ENCODE data around the gene RAB7A. TPM values are rescaled to one million over a fixed set of nuclear protein-coding genes. Genes with fewer than 3 reads are reported as not detected.
A peak's percentile ranks its signal among the peaks of the same experiment; 100 is the strongest.

Gene RAB7A
- total and polyA plus RNA-seq, 2 experiments from 2014 or later = 108 to 269 TPM

- Histone ChIP-seq H3K4me1 (ENCODE audit: insufficient read depth) (peaks cover 23% of the 10 kb centered on the region), H4K20me1 (ENCODE audit: insufficient read depth, poor library complexity, severe bottlenecking) (peaks cover 81% of the 10 kb centered on the region), H3K27me3 (no peaks in the 10 kb centered on the region), H3K4me2 (peak overlapping the region; percentile 37), H3K9me3 (ENCODE audit: low read depth) (no peaks in the 10 kb centered on the region), H3K36me3 (replicated peaks; ENCODE audit: insufficient read depth, low read depth) (no peaks in the 10 kb centered on the region), H3K9me2 (replicated peaks; ENCODE audit: insufficient read depth) (no peaks in the 10 kb centered on the region), H3K79me2 (peaks cover 99% of the 10 kb centered on the region), H3K27ac (peak overlapping the region; percentile 70), H2AFZ (no peak overlapping the region), H3K4me3 (no peak overlapping the region)
- peak; percentile 39 for DNase-seq (ENCODE audit: low spot score)
- no peak for TF ChIP-seq EZH2 (IDR thresholded peaks at IDR 0.05; ENCODE audit: borderline replicate concordance)
- no peak for TF ChIP-seq CTCF (IDR thresholded peaks at IDR 0.05; ENCODE audit: poor library complexity)
- no peak for TF ChIP-seq EZH2phosphoT487 (IDR thresholded peaks at IDR 0.05; ENCODE audit: low read depth, severe bottlenecking, unreplicated experiment)
- 62% methylated on average over 5 of the region's 5 CpGs for WGBS (ENCODE audit: low lambda C conversion rate, missing lambda C conversion rate)
Measured at GRCh38 chr3:128760042-128760441, 34.1 kb downstream of the RAB7A start.

- no peak for TF ChIP-seq EZH2 (IDR thresholded peaks at IDR 0.05; ENCODE audit: borderline replicate concordance)
- TF ChIP-seq EZH2phosphoT487 (IDR thresholded peaks at IDR 0.05; ENCODE audit: low read depth, severe bottlenecking, unreplicated experiment) = no peak
- no peak for TF ChIP-seq CTCF (IDR thresholded peaks at IDR 0.05; ENCODE audit: poor library complexity)
- H3K79me2 ChIP-seq = peaks cover 99% of the 10 kb centered on the region
Measured at GRCh38 chr3:128760881-128761280, 34.9 kb downstream of the RAB7A start.

GRCh38 chr3:128761392-128761791 is 35.4 kb downstream of the RAB7A start:
- Histone ChIP-seq H3K27me3 (no peaks in the 10 kb centered on the region), H3K4me2 (no peak overlapping the region), H2AFZ (no peak overlapping the region), H3K9me2 (replicated peaks; ENCODE audit: insufficient read depth) (no peaks in the 10 kb centered on the region), H3K27ac (peak overlapping the region; percentile 70), H3K9me3 (ENCODE audit: low read depth) (no peaks in the 10 kb centered on the region), H4K20me1 (ENCODE audit: insufficient read depth, poor library complexity, severe bottlenecking) (peaks cover 86% of the 10 kb centered on the region), H3K4me3 (no peak overlapping the region), H3K79me2 (peaks cover 99% of the 10 kb centered on the region), H3K4me1 (ENCODE audit: insufficient read depth) (peaks cover 23% of the 10 kb centered on the region), H3K36me3 (replicated peaks; ENCODE audit: insufficient read depth, low read depth) (no peaks in the 10 kb centered on the region)
- no peak for DNase-seq (ENCODE audit: low spot score)
- no peak for TF ChIP-seq CTCF (IDR thresholded peaks at IDR 0.05; ENCODE audit: poor library complexity)
- TF ChIP-seq EZH2phosphoT487 (IDR thresholded peaks at IDR 0.05; ENCODE audit: low read depth, severe bottlenecking, unreplicated experiment) = no peak
- no peak for TF ChIP-seq EZH2 (IDR thresholded peaks at IDR 0.05; ENCODE audit: borderline replicate concordance)

More at GRCh38 chr3:128760881-128761280, 34.9 kb downstream of the RAB7A start:
- H3K27ac ChIP-seq = peak overlapping the region; percentile 70
- peaks cover 23% of the 10 kb centered on the region for H3K4me1 ChIP-seq (ENCODE audit: insufficient read depth)
- DNase-seq (ENCODE audit: low spot score) = no peak
- 70% methylated on average over 3 of the region's 3 CpGs for WGBS (ENCODE audit: low lambda C conversion rate, missing lambda C conversion rate)
- peaks cover 85% of the 10 kb centered on the region for H4K20me1 ChIP-seq (ENCODE audit: insufficient read depth, poor library complexity, severe bottlenecking)
- H3K27me3 ChIP-seq = no peaks in the 10 kb centered on the region
- H3K4me2 ChIP-seq = peak overlapping the region; percentile 37
- H3K9me2 ChIP-seq (replicated peaks; ENCODE audit: insufficient read depth) = no peaks in the 10 kb centered on the region
- H3K9me3 ChIP-seq (ENCODE audit: low read depth) = no peaks in the 10 kb centered on the region
- no peak overlapping the region for H3K4me3 ChIP-seq
- H2AFZ ChIP-seq = no peak overlapping the region
- no peaks in the 10 kb centered on the region for H3K36me3 ChIP-seq (replicated peaks; ENCODE audit: insufficient read depth, low read depth)

- Histone ChIP-seq H3K79me2 (peaks cover 99% of the 10 kb centered on the region), H3K9me2 (replicated peaks; ENCODE audit: insufficient read depth) (no peaks in the 10 kb centered on the region), H3K4me1 (ENCODE audit: insufficient read depth) (peaks cover 18% of the 10 kb centered on the region), H3K36me3 (replicated peaks; ENCODE audit: insufficient read depth, low read depth) (no peaks in the 10 kb centered on the region), H3K4me3 (no peak overlapping the region), H2AFZ (no peak overlapping the region), H3K27me3 (no peaks in the 10 kb centered on the region), H3K9me3 (ENCODE audit: low read depth) (no peaks in the 10 kb centered on the region), H3K27ac (no peak overlapping the region), H3K4me2 (no peak overlapping the region), H4K20me1 (ENCODE audit: insufficient read depth, poor library complexity, severe bottlenecking) (peaks cover 93% of the 10 kb centered on the region)
- no peak for TF ChIP-seq EZH2phosphoT487 (IDR thresholded peaks at IDR 0.05; ENCODE audit: low read depth, severe bottlenecking, unreplicated experiment)
- no peak for TF ChIP-seq CTCF (IDR thresholded peaks at IDR 0.05; ENCODE audit: poor library complexity)
- no peak for TF ChIP-seq EZH2 (IDR thresholded peaks at IDR 0.05; ENCODE audit: borderline replicate concordance)
- 95% methylated on average over 5 of the region's 5 CpGs for WGBS (ENCODE audit: low lambda C conversion rate, missing lambda C conversion rate)
- DNase-seq (ENCODE audit: low spot score) = no peak
Measured at GRCh38 chr3:128763967-128764366, 38.0 kb downstream of the RAB7A start.
